ENCODE data around the gene SH3GL2.
"Not testable (repeated sequence)": the region's sequence is repeated elsewhere in the genome, so short reads cannot be mapped to it uniquely, and the experiment has no call there.

SH3GL2 gene

GRCh38 chr9:17760250-17760649 is 181.4 kb downstream of the SH3GL2 start:
- DNase-seq: no peak

DNA sequence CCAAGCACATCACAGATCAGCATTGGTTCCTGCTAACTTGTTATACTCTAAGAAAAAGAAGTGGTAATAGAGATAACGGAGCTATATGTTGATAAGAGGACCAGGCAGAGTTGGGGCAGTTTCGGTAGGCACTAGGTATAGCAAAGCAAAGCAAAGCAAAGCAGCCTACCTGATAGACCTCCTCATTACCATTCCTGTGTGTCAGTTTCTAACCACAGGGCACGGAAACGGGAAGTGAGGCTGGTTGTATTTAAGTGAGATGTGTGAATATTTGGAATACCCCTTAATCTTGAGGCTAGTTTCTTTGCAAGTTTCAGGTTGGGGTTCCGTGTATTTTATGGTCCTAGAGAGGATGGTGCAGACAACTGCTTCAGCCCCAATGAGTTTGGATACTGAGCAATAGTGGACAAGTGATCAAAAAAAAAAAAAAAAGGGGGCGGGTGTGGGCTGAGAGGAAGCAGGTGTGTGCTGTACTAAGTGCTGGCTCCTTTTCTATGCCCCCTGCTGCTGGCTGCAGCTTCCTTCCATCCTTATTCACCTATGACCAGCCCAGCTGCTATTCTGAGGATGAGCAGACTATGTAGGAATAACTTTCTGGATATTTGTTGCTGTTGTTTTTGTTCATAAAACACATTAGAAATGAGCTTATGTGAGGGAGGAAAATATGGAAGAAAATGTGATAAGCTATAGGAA is 183.3 kb downstream of the SH3GL2 start:
- DNase-seq: no peak

DNA sequence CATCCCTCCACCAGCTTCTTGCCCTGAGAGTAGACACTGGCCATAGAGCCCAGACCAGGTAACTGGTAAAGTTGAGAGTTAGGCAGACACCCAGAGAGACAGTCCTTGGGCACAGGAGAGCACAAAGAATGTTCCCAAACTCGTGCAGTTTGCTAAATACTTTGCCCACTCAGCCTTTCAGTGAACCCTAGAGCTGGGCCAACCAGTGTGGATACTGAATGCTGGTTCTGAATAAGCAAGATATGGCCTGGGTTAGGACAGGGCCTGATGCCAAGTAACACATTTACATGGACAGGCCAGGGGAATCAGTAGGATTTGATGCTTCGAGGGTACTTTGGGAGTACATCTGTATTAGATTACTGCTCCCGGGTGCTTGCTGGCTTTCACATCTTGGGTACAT is 185.4 kb downstream of the SH3GL2 start:
- no peak for DNase-seq

GRCh38 chr9:17765131-17765530 is 186.3 kb downstream of the SH3GL2 start:
- not testable (repeated sequence) for DNase-seq

DNA sequence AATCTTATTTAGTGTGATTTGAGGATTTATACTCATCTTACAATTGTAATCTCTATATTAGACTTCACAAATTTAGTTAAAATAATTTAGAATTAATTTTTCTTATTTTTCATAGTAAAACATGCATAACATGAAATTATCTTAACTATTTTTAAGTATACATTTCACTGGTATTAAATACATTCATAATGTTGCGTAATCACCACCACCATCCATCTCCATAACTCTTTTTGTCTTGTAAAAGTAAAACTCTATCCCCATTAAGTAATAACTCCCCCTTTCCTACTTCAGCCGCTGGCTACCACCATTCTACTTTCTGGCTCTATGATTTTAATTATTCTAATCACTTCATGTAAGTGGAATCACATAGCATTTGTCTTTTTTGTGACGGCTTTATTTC is 193.4 kb downstream of the SH3GL2 start:
- no peak for DNase-seq

DNA sequence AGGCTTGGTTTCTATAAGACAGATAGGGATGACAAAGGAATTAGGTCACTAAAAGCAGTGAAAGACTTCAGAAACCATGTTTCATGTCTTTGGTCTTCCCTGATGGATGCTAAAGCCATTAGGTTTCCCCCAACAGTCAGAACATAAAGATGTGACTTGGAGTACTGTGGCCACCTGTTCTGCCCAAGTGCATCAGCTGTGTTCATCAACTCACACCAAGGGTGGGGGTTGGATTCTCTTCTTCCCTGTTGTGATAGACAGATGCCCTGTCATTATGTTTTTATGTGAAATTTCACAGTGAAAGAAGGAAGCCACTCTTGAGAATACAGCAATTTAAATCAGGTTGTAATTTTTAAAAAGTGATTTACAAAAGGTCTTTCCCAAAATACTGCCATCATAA is 196.8 kb downstream of the SH3GL2 start:
- DNase-seq: no peak

DNA sequence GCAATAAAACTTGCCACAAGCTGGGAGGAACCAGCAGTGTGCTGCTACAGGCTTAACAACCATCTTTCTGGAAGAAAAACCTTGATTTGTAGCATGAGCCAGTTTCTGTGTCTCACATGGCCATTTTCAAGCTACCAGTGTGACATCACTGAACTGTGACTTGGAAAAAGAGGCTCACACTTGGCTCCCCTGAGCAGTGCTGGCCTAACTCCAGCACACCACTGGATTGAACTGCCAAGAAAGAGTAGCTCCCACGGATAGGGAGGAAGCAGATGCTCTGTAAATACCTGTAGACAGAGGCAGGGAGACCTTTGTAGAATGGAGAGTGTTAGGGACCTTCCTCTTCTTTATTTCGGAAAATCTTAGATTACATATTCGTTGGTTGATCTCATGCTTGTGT is 197.9 kb downstream of the SH3GL2 start:
- no peak for DNase-seq

DNA sequence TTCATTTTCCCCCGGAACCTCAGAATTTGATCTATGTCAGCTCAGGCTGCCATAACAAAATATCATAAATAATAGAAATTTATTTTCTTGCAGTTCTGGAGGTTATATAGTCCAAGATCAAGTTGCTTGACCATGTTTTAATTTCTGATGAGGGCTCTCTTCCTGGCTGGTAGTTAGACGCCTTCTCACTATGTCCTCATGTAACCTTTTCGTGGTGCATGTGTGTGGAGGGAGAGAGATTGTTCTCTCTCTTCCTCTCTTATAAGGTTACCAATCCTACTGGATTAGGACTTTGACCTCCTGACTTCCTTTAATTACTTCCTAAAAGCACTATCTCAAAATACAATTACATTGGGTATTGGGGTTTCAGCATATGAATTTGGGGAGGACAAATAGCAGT is 198.6 kb downstream of the SH3GL2 start:
- no peak for DNase-seq

DNA sequence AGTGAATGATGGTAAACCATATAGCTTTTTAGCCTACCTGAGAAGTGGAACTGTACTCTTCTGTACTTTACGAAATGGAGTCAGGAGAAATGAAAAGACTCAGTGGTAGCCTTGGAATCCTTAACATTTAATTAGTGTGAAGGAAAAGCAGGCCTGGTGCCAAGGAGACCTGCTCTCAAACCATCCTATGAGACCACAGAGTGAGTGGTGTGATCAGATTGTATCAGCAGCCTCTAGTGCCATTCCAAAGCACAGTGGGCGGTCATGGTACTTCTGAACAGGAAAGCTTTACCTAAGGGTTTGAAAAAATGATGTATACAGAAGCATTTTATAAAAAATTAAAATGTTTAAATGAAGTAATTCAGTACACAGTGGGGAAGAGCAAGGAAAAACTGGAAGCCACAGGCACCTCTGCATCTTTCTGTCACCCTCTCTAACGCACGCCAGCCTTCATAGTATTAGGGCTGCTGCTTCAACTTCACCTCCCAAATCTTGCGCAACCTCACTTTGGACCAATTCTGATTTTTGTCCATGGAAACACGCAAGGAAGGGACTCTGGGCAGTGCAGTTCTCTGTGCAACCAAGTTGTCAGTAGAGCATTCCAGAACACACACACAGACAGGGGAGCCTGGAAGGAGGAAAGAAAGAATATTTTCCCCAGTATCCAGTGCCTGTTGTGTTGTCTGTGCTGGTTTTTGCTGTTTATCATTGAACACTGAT is 203.7 kb downstream of the SH3GL2 start:
- no peak for DNase-seq

DNA sequence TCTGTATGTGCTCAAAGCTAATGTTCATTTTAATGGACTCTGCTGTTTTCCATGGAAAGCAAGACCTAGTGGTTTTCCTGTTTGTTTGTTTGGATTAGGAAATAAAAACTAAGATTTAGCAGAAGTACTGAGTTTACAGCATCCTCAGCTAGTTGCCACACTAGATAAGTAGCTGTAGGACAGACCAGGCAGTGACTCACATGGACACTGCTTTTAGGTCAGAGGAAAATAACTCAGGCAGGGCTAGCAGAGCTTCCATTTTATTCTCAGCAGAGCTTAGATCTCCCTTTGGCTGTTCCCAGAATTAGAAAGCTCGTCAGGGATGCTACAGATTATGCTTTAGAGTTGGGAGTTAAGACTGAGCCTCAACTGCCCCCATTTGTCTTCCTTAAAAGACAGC is 204.4 kb downstream of the SH3GL2 start:
- DNase-seq: no peak

GRCh38 chr9:17789316-17789715 is 210.4 kb downstream of the SH3GL2 start:
- no peak for DNase-seq

- no peak for DNase-seq
Observed at GRCh38 chr9:17793713-17794622, 215.1 kb downstream of the SH3GL2 start.

DNA sequence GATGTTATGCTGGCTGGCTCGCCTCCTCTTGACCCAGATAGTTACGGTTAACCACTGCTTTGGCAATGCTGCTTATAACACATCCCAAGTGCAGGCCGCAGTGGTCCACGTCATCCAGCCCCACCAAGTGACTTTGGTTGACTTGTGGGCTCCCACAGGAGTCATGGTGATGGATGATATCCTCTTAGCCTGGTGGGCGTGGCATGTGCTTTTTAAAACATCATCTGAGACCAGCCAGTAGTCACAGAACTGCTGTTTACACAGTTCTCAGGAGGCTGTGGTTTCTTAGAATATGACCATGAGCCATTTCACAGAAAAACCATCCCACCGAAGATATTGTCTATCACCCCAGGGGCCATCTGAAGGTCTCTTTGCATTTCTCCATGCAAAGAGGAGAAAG is 216.9 kb downstream of the SH3GL2 start:
- no peak for DNase-seq

DNA sequence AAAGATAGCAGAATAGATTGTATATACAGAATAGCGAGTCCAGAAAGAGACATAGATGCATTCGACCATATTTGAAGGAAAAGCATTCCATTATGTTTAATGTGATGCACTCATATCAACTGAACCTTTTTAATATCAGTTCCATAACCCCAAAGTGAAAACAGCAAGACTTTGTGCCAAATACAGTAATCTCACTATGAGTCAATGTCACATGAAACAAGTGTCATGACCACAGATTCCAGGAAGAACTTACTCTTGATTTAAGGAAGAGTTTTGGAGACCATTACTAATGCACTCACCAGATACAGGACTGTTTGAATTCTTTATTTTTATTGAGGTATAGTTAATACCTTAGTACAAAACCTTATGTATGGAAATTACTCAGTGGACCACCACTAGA is 220.5 kb downstream of the SH3GL2 start:
- no peak for DNase-seq

DNA sequence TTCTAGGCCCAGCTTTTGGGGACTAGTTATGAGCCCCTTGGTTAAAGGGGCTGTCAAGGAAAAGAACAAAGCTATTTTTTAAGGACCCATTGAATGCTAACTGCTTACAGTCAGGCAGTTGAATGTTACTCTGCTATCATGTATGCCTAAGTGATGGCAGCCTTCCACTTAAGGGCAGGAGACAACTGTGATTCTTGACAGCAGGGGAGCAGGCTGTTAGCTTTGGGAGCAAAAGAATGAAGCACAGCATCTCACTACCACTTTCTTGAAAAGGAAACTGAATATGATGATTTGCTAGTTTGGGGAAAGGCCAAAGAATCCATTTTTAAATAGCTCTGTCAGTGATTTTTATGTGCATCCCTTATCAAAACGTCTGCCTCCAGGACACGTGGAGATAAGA is 221.6 kb downstream of the SH3GL2 start:
- no peak for DNase-seq

GRCh38 chr9:17802249-17802857 is 223.5 kb downstream of the SH3GL2 start:
- no peak for DNase-seq

DNA sequence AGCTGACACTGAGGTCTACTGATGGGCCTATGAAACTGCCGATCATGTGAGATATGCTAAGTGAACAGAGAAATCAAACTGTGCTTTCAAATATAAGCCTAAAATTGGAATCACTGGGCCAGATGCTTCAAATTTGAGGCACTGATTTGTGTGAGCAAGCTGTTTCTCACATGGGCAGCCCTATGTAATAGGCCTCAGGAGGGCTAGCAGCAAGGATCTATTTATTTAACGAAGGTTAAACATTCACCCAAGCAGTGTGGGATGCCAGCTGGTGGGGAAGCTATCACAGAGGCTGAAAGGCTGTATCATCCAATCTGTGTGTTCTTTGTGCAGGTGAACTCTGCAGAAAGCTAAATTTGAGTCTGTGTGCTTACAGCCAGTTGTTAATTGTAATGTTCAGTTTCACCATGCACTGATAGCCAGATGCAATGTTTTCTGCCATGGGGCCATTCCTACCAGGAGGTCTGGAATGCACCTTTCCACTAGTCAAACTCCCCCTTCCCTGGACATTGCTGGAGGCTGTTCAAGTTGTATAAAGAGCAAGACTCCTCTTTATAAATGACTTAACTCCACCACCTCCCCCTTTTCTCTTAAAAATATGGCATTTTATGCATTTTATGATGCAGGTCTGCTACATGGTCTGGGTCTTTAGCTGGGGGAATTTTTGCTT is 228.9 kb downstream of the SH3GL2 start:
- no peak for DNase-seq

DNA sequence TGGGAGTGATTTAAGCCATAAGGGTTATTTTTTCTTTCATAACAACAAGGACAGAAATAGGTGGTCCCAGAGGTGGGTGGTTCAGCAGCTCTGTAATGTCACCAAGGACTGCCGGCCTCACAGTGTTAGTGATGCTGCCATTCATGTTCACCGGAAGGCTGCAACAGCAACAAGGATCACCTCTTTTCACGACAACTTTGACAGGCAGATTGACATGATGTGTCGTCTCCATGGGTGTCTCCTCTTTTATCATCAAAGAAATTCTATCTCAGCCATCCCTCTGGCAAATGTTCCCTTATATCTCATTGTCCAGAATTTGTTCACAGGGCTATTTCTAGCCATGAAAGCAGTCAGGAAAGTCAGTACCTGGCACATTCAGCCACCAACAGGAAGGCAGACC is 231.5 kb downstream of the SH3GL2 start:
- DNase-seq: no peak

GRCh38 chr9:17810728-17811571 is 232.1 kb downstream of the SH3GL2 start:
- DNase-seq: no peak

DNA sequence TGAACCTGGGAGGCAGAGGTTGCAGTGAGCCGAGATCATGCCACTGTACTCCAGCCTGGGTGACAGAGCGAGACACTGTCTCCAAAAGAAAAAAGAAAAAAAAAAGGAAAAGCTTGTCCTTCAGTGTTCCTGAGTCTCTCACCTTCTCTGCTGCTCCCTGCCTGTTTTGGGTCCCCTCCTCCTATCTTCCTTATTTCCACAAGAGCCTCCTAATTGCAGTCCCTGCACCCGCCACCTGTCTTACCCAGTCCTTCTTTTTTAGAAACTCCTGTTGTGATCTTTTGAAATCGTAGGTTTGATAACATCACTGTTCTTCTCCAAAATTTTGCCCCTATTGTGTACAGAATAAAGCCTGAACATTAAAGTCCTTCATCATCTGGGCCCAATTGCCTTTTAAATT is 234.9 kb downstream of the SH3GL2 start:
- DNase-seq: no peak

DNA sequence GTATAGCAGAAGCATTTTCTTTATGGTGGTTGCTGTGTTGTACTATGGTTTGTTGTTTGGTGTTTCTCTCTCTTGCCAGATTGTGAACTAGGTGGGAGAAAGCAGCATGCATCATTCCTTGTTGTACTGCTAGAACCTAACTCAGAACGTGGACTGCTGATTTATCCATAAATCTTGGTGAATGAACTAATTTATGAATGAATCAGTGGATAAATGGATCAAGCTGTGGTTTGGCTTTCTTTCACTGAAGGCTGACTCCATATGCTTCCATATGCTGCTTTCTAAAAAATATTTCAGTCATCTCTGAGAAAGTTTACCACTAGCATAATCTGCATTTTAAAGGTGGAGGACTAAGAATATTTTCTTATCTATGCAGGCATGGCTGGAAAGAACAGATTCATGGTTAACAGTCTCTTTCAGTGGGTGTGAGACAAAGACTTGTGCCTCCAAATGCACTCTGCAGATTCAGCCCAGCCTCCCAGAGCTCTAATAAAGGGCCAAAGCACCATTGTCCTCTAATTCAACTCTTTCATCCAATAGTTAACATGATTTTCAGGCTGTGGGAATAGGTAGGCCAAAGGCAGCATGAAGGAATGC is 237.7 kb downstream of the SH3GL2 start:
- DNase-seq: no peak

Data from NCI-H187 treated with DMSO at 0.1 percent for 48 hours (cell line).